Kidney (tissue), 14 donors: ENCODE data around the gene TTLL4. TPM values are rescaled to one million over a fixed set of nuclear protein-coding genes. Genes with fewer than 3 reads are reported as not detected.

Experiments
- DNase-seq, 5 donors: peaks; one replicate each; pipeline ENCODE4 v3.0.0-alpha.2; 2013 to 2020
- FAIRE-seq: peaks from 2 replicates; lab custom pipeline; 2012; peaks lifted over from hg19 to GRCh38; lab: Jason Lieb, UNC
- H3K27ac ChIP-seq, 2 donors: one replicate each; pipeline ENCODE4 v1.7.0; 2013; ENCODE audit warnings: low read depth in 2 of 2, low read length in 2 of 2, inconsistent platforms in 1 of 2
- H3K27me3 ChIP-seq: one replicate; pipeline ENCODE4 v1.7.1; 2013; ENCODE audit warnings: low read length, inconsistent platforms; ENCODE audit not compliant: control insufficient read depth, insufficient read depth
- H3K36me3 ChIP-seq, 3 donors: one replicate each; pipeline versions ENCODE4 v1.7.0 to v1.7.1; 2013; ENCODE audit warnings: low read length in 3 of 3, control low read depth in 1 of 3, inconsistent platforms in 1 of 3; ENCODE audit not compliant: insufficient read depth in 3 of 3, control insufficient read depth in 2 of 3
- H3K4me1 ChIP-seq, 3 donors: one replicate each; pipeline versions ENCODE4 v1.7.0 to v1.7.1; 2013; ENCODE audit warnings: low read length in 3 of 3, inconsistent platforms in 1 of 3, low read depth in 1 of 3; ENCODE audit not compliant: control insufficient read depth in 2 of 3, insufficient read depth in 2 of 3
- H3K4me3 ChIP-seq, 3 donors: one replicate each; pipeline versions ENCODE4 v1.7.0 to v1.8.1; 2013; ENCODE audit warnings: low read length in 3 of 3, control low read depth in 1 of 3, inconsistent platforms in 1 of 3
- H3K9ac ChIP-seq, 3 donors: one replicate each; pipeline versions ENCODE4 v1.7.0 to v1.7.1; 2013; ENCODE audit warnings: low read length in 3 of 3, control low read depth in 1 of 3, inconsistent platforms in 1 of 3
- H3K9me3 ChIP-seq, 3 donors: one replicate each; pipeline versions ENCODE4 v1.7.0 to v1.7.1; 2013; ENCODE audit warnings: low read length in 3 of 3, control low read depth in 1 of 3, inconsistent platforms in 1 of 3; ENCODE audit not compliant: control insufficient read depth in 2 of 3, insufficient read depth in 1 of 3
- intact Hi-C: fragments of 100-400 bp; cut with DNase I; formaldehyde crosslinking; loops from one replicate; pipeline ENCODE4 v1.11.1; 2022
- polyA plus RNA-seq: library from polyadenylated mRNA; stranded (reverse); fragments of 350-450 nt; fragmentation: Illumina TruSeq; extraction: RNeasy Lipid Tissue Mini Kit (QIAGEN cat#74804); gene quantifications from one replicate; pipeline ENCODE4 v1.2.3, GENCODE V29; 2014; ENCODE audit warnings: low read depth, low replicate concordance; ENCODE audit not compliant: insufficient read depth
- total RNA-seq: library from RNA; stranded (reverse); fragmentation: NEBNext Ultra II Directional; extraction: Animal tissue kit (Norgen Biotek cat#: 25700); gene quantifications from one replicate; pipeline ENCODE4 v1.2.1, GENCODE V29; 2021
- TF ChIP-seq, protein P1 (sequence below): IDR thresholded peaks from 3 replicates; pipeline ENCODE4 v1.5.1; 2012; ENCODE audit warnings: mild to moderate bottlenecking, moderate library complexity, borderline replicate concordance; ENCODE audit not compliant: insufficient read depth; ENCODE audit errors: extremely low read depth
- donor health status: control.
- donor health status: control.
- donor health status: control.
- donor health status: control.
- donor health status: control.
- donor health status: DM: yes; HTN: yes; CAD: no.
- donor health status: Normal renal cell carcinoma (clear cell type).

Gene TTLL4
- total and polyA plus RNA-seq, 2 donors from 2014 or later, result 7.6 to 30.7 TPM

DNA sequence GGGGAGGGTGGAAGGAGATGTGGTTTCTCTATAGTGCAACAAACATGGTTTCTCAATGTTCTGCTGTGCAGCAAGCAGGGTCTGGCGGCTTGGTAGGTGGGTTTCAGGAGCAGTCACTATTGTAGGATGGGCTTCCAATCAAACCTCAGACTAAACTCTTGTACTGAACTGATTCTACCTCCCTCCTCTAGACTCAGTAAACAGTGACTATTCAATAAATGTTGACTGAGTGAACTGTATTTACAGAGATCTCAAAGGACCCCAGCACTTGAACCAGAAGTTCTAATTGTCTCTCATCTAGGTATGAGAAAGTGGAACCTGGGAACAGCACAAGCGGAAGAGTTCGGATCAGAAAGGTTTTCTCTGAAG, 44.5 kb downstream of the TTLL4 start:
- no peak for FAIRE-seq
- no peak for DNase-seq
- Histone ChIP-seq H3K9me3 (no peaks in the 10 kb centered on the region), H3K4me1 (no peaks in the 10 kb centered on the region), H3K9ac (no peak overlapping the region), H3K27ac (no peak overlapping the region), H3K4me3 (no peak overlapping the region), H3K27me3 (no peaks in the 10 kb centered on the region), H3K36me3 (peaks cover 2 to 26% (median 11%) of the 10 kb centered on the region in 3 donors)
- TF ChIP-seq, protein P1, sequence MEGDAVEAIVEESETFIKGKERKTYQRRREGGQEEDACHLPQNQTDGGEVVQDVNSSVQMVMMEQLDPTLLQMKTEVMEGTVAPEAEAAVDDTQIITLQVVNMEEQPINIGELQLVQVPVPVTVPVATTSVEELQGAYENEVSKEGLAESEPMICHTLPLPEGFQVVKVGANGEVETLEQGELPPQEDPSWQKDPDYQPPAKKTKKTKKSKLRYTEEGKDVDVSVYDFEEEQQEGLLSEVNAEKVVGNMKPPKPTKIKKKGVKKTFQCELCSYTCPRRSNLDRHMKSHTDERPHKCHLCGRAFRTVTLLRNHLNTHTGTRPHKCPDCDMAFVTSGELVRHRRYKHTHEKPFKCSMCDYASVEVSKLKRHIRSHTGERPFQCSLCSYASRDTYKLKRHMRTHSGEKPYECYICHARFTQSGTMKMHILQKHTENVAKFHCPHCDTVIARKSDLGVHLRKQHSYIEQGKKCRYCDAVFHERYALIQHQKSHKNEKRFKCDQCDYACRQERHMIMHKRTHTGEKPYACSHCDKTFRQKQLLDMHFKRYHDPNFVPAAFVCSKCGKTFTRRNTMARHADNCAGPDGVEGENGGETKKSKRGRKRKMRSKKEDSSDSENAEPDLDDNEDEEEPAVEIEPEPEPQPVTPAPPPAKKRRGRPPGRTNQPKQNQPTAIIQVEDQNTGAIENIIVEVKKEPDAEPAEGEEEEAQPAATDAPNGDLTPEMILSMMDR, result no peak
- intact Hi-C loops, result no loop called here

DNA sequence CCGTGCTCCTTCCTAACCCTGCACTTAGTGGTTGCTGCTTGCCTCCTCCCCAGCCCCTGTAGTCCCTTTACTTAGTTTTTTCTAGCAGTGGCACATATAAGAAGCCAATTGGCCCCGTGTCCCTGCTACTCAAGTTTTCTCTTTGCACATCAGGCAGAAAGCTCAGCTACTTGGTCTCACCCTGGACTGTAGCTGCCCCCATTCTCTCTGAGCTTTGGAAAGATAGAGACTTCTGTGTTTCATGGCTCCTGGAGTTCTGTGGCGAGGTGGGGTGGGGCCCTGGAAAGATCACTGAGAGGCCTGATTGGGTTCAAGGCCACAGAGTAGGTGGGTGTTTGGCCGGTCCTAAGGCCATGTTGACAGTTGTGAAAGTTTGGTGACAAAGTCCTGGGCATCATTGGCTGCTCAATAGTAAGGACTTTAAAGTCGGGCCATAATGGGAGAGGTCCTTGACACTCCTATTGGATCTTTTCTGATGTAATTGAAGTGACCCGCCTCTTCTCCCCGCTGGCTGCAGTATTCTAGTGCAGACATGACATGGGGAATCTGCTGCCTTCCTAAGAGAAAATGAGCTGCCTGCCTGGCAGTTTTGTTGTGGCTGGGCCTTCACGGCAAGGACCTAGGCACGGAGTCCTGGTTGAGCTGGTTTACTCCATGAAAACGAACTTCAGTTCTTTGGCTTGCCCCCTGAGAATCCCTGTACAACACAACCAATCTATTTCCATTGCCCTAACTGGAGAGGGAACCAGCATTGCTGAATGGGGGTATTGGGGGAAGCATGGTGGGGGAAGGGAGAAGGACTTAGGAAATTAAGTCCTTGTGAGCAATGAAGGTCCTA, 45.2 kb downstream of the TTLL4 start:
- DNase-seq (no peak), FAIRE-seq (no peak)
- H3K27me3 ChIP-seq, result no peaks in the 10 kb centered on the region
- H3K27ac ChIP-seq, result no peak overlapping the region
- TF ChIP-seq, protein P1, result no peak
- H3K4me1 ChIP-seq, result no peaks in the 10 kb centered on the region
- H3K9me3 ChIP-seq, result no peaks in the 10 kb centered on the region
- no peak overlapping the region for H3K4me3 ChIP-seq
- no peak overlapping the region for H3K9ac ChIP-seq
- peaks cover 2 to 26% (median 9%) of the 10 kb centered on the region in 3 donors for H3K36me3 ChIP-seq
- intact Hi-C loops, result no loop called here

DNA sequence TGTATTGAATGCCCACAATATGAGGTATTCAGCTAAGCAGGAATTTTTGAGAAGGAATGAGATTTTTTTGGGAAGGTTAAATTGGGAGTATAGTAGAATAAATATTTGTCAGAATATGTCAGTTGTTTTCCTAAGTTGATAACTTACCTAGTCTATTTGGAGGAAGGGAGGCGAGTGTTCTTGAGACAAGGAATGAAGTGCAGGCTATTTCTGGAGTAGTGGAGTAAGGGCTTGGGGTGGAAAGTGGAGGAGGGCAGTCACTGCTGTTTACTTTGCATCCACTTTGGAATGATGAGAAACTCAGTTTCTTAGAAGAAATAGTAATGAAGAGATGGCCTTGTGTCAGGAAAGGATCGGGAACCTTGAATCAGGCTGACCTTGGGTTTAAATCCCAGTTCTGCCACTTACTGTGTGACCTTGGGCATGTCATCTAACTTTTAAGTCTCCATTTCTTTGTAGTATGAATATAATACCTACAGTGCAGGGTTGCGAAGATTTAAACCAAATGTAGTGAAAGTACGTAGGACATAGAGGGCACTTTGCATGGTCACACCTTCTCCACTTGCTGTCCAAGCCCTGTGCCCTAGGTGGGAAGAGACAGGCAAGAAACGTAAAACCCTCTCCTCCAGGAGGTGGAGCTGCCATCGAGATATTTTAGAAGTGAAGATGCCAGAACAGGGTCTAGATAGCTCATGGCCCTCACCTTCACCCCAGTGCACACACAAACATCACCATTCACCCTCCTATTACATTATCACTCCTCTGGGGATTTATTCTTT, 46.2 kb downstream of the TTLL4 start:
- TF ChIP-seq, protein P1, result no peak
- intact Hi-C loops, result no loop called here
- Histone ChIP-seq H3K27ac (no peak overlapping the region), H3K4me1 (no peaks in the 10 kb centered on the region), H3K36me3 (peaks cover 0 to 21% (median 6%) of the 10 kb centered on the region in 3 donors), H3K27me3 (no peaks in the 10 kb centered on the region), H3K9me3 (no peaks in the 10 kb centered on the region), H3K9ac (no peak overlapping the region), H3K4me3 (no peak overlapping the region)
- no peak for FAIRE-seq
- DNase-seq, result no peak
